DND-41 (cell line): ENCODE results near the gene RPTN.

Source experiments
- ATAC-seq: fragments of 200-7000 bp; cut with Tn5 transposase; 3 replicates; pipeline ENCODE4 v1.9.1; 2021; ENCODE audit warnings: low read depth; ENCODE audit not compliant: insufficient read depth
- DNase-seq: peaks from one replicate; pipeline ENCODE4 v3.0.0-alpha.2; 2020
- H2AFZ ChIP-seq: 2 replicates; pipeline ENCODE4 v1.6.0; 2012; ENCODE audit warnings: low read depth, low read length
- H3K27ac ChIP-seq: 2 replicates; pipeline ENCODE4 v1.5.1; 2012; ENCODE audit warnings: low read length, inconsistent platforms
- H3K27me3 ChIP-seq: fragments of 200-600 bp; sonication (generic); 2 replicates; pipeline ENCODE4 v1.6.0; 2012; ENCODE audit warnings: low read length, mild to moderate bottlenecking, inconsistent platforms; ENCODE audit not compliant: insufficient read depth, poor library complexity
- H3K36me3 ChIP-seq: 2 replicates; pipeline ENCODE4 v1.5.1; 2012; ENCODE audit warnings: low read length, inconsistent platforms; ENCODE audit not compliant: insufficient read depth
- H3K4me1 ChIP-seq: 2 replicates; pipeline ENCODE4 v1.5.1; 2012; ENCODE audit warnings: mild to moderate bottlenecking, low read length; ENCODE audit not compliant: insufficient read depth
- H3K4me2 ChIP-seq: 2 replicates; pipeline ENCODE4 v1.6.0; 2012; ENCODE audit warnings: mild to moderate bottlenecking, moderate library complexity, low read length, inconsistent platforms; ENCODE audit not compliant: insufficient read depth
- H3K4me3 ChIP-seq, 2 experiments: fragments of 200-600 bp in 1 of 2; shearing (Covaris generic) in 1 of 2; 2 replicates each; pipeline ENCODE4 v1.5.1; 2012 to 2016; ENCODE audit warnings: inconsistent platforms in 2 of 2, low read length in 2 of 2, mild to moderate bottlenecking in 2 of 2, low read depth in 1 of 2, moderate library complexity in 1 of 2
- H3K79me2 ChIP-seq: 2 replicates; pipeline ENCODE4 v1.6.0; 2012; ENCODE audit warnings: low read length, inconsistent platforms; ENCODE audit not compliant: insufficient read depth
- H3K9ac ChIP-seq: 2 replicates; pipeline ENCODE4 v1.6.0; 2012; ENCODE audit warnings: low read depth, mild to moderate bottlenecking, inconsistent platforms, low read length, moderate library complexity
- H3K9me3 ChIP-seq: 2 replicates; pipeline ENCODE4 v1.5.1; 2012; ENCODE audit warnings: low read length, moderate library complexity, mild to moderate bottlenecking, inconsistent platforms; ENCODE audit not compliant: insufficient read depth, severe bottlenecking
- H4K20me1 ChIP-seq: 2 replicates; pipeline ENCODE4 v1.6.0; 2012; ENCODE audit warnings: low read length; ENCODE audit not compliant: insufficient read depth
- CTCF ChIP-seq: IDR thresholded peaks from 2 replicates; pipeline ENCODE4 v1.5.1; 2012; ENCODE audit warnings: borderline replicate concordance, low read length, moderate library complexity, mild to moderate bottlenecking; ENCODE audit not compliant: poor library complexity, severe bottlenecking; ENCODE audit errors: extremely low read depth
- EZH2 ChIP-seq: IDR thresholded peaks from 3 replicates; pipeline ENCODE4 v1.6.1; 2012; ENCODE audit warnings: borderline replicate concordance, low read depth, mild to moderate bottlenecking, moderate library complexity, low read length, inconsistent platforms; ENCODE audit not compliant: severe bottlenecking

RPTN gene

GRCh38 chr1:152160576-152160975, 1.5 kb upstream of the RPTN start:
- Histone ChIP-seq H3K4me1 (peaks cover 3% of the 10 kb centered on the region; the same call in 1 of the 2 replicates), H4K20me1 (no peaks in the 10 kb centered on the region), H3K9ac (no peak overlapping the region), H3K36me3 (no peaks in the 10 kb centered on the region), H3K9me3 (no peaks in the 10 kb centered on the region), H3K4me3 (no peak overlapping the region), H3K79me2 (no peaks in the 10 kb centered on the region), H3K27me3 (peaks cover 3% of the 10 kb centered on the region), H2AFZ (no peak overlapping the region), H3K27ac (no peak overlapping the region), H3K4me2 (no peak overlapping the region)
- TF ChIP-seq EZH2 (no peak), CTCF (no peak)
- DNase-seq (no peak), ATAC-seq (no peak)

- DNase-seq = no peak
- H3K4me1 ChIP-seq = no peaks in the 10 kb centered on the region
- H3K9ac ChIP-seq = no peak overlapping the region
- no peak overlapping the region for H3K4me3 ChIP-seq
- no peak overlapping the region for H3K4me2 ChIP-seq
- TF ChIP-seq EZH2 = no peak
- no peak for TF ChIP-seq CTCF
- no peaks in the 10 kb centered on the region for H3K79me2 ChIP-seq
- no peaks in the 10 kb centered on the region for H4K20me1 ChIP-seq
- no peak for ATAC-seq
- no peak overlapping the region for H2AFZ ChIP-seq
- H3K9me3 ChIP-seq = no peaks in the 10 kb centered on the region
- H3K36me3 ChIP-seq = no peaks in the 10 kb centered on the region
- peaks cover 3% of the 10 kb centered on the region for H3K27me3 ChIP-seq
- H3K27ac ChIP-seq = no peak overlapping the region
Observed at GRCh38 chr1:152153996-152154395, 5.0 kb downstream of the RPTN start.

GRCh38 chr1:152151646-152152045, 7.4 kb downstream of the RPTN start:
- H3K9me3 ChIP-seq = peaks cover 12% of the 10 kb centered on the region
- no peak for DNase-seq
- no peak overlapping the region for H2AFZ ChIP-seq
- no peaks in the 10 kb centered on the region for H3K79me2 ChIP-seq
- H3K4me2 ChIP-seq = no peak overlapping the region
- TF ChIP-seq CTCF (no peak), EZH2 (no peak)
- H3K36me3 ChIP-seq = no peaks in the 10 kb centered on the region
- no peak overlapping the region for H3K27ac ChIP-seq
- no peak overlapping the region for H3K9ac ChIP-seq
- H3K27me3 ChIP-seq = no peaks in the 10 kb centered on the region
- ATAC-seq = no peak
- no peaks in the 10 kb centered on the region for H4K20me1 ChIP-seq
- H3K4me1 ChIP-seq = no peaks in the 10 kb centered on the region
- no peak overlapping the region for H3K4me3 ChIP-seq

GRCh38 chr1:152148981-152149380, 10.0 kb downstream of the RPTN start:
- H3K4me1 ChIP-seq = no peaks in the 10 kb centered on the region
- no peak overlapping the region for H3K4me3 ChIP-seq
- no peak overlapping the region for H2AFZ ChIP-seq
- H3K9ac ChIP-seq = no peak overlapping the region
- H3K27ac ChIP-seq = no peak overlapping the region
- no peaks in the 10 kb centered on the region for H3K79me2 ChIP-seq
- H3K36me3 ChIP-seq = no peaks in the 10 kb centered on the region
- H3K9me3 ChIP-seq = peaks cover 12% of the 10 kb centered on the region
- no peaks in the 10 kb centered on the region for H4K20me1 ChIP-seq
- DNase-seq (no peak), ATAC-seq (no peak)
- H3K27me3 ChIP-seq = no peaks in the 10 kb centered on the region
- TF ChIP-seq EZH2 = no peak
- TF ChIP-seq CTCF = no peak
- H3K4me2 ChIP-seq = no peak overlapping the region
